Raji (cell line): ENCODE measurements around the gene UNK.

Experiments
- POLR2A ChIP-seq: IDR thresholded peaks from 2 replicates; pipeline ENCODE4 v1.6.1; 2011; ENCODE audit warnings: low read depth, low read length, control low read depth; ENCODE audit not compliant: insufficient read depth

Gene UNK

DNA sequence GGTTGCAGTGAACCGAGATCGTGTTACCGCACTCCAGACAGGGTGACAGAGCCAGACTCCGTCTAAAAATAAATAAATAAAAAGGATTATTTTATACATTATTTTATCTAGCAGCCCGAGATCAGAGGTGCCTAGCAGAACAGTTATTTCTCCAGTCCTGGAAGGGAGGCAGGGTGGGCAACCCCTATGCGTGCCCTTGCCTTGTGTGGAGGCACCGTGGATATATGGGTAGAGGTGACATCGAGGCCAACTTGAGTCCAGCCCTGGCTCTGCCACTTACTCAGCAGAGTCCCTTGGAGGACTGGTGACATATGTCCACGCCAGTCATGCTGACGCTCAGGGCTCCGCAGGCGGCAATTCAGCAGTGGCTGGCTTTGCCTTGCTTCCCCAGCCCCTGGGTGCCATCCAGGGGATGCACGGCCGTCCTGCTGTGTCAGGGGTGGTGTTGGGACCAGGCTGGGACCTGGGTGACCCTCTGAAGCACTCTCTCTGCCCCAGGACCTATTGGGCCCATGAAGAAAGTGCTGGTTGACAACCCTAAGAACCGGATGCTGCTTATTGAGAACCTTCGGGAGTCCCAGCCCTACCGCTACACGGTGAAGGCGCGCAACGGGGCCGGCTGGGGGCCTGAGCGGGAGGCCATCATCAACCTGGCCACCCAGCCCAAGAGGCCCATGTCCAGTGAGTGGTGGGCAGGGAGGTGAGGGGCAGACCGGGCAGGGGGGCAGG is 32.8 kb upstream of the UNK start:
- TF ChIP-seq POLR2A, result no peak

DNA sequence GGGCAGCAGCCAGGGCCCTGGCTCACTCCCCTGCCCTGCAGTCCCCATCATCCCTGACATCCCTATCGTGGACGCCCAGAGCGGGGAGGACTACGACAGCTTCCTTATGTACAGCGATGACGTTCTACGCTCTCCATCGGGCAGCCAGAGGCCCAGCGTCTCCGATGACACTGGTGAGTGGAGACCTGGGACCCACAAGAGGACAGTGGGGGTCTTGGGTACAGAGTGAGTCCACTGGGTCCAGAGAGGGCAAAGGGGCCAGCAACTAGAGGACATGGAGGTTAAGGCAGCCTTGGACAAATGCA is 32.2 kb upstream of the UNK start:
- TF ChIP-seq POLR2A, result no peak

DNA sequence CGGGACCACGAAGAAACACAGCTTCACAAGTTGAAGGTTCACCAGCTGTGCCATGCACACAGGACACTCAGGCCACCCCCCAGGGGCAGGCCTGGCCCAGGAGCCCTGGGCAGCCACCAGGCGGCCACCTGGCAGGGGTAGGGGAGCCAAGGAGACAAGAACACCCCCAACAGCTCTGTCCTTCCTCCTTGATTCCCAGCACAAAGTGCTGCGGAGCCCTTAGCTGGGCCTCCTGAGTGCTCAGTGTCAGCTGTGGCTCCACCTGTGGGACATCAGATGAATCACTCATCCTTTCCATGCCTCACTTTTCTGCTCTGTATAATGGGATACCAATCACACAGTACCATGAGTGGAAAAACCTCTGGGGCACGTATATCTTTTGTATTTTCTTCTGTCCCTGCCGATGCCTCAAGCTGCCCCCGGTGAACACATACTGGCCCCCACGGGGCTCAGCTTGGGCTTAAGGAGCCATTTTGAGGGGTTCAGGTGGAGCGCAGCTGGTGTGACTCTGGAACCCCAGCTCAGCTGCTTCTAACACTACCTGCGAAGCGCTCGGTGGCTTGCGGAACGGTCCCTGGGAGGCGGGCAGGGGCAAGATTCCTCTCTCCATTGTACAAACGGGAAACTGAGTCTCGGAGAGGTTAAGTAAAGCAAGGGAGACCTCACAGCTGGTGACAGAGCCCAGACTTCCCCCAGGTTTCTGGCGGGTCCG is 31.6 kb upstream of the UNK start:
- no peak for TF ChIP-seq POLR2A

- peak; percentile 45 for TF ChIP-seq POLR2A
These were observed 30.9 kb upstream of the UNK start for GRCh38 chr17:75753514-75754377.

DNA sequence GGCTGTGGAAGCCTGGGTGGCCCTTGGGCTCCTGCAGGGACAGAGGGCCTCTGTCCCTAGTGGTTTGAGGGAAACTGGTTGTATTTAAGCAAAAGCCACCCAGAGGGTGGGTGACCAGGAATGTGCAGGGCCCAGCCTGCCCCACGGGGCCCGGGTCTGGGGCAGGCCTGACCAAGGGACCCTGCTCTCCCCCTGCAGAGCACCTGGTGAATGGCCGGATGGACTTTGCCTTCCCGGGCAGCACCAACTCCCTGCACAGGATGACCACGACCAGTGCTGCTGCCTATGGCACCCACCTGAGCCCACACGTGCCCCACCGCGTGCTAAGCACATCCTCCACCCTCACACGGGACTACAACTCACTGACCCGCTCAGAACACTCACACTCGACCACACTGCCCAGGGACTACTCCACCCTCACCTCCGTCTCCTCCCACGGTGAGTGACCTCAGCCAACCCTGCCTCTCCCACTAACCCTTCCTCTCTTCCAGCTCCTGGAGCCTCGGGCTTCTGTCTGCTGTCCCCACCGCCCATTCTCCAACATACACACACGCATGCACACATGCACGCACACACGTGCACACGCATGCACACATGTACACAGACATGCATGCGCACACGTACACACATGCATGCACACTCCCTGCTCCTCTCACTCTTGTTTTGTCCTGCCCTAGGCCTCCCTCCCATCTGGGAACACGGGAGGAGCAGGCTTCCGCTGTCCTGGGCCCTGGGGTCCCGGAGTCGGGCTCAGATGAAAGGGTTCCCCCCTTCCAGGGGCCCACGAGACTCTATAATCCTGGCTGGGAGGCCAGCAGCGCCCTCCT is 30.0 kb upstream of the UNK start:
- peak; percentile 34; the same call in 1 of the 2 replicates for TF ChIP-seq POLR2A

DNA sequence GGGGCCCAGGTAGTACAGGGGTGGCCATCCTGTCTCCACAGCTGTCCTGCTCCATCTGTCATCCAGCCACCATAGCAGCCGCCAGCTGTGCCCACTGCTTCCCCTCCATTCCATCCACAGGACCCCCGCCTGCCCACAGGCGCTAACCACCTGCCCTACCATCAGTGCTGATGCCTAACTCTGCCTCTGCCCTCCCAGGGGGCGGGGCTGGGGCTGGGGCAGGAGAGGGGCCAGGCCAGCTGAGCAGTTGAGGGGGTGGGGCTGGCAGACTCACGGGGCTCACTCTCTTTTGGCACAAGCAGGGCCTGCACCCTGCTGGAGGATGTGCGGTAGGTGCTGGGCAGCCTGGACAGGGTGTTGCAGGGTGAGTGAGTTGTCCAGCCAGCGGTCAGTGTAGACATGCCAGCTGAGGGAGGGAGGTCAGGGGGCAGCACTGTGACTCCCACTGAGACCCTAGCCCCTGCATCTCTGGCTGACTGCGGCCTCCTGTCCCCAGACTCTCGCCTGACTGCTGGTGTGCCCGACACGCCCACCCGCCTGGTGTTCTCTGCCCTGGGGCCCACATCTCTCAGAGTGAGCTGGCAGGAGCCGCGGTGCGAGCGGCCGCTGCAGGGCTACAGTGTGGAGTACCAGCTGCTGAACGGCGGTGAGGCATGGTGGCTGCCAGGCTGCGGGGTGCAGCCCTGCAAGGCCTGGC is 29.3 kb upstream of the UNK start:
- no peak for TF ChIP-seq POLR2A

DNA sequence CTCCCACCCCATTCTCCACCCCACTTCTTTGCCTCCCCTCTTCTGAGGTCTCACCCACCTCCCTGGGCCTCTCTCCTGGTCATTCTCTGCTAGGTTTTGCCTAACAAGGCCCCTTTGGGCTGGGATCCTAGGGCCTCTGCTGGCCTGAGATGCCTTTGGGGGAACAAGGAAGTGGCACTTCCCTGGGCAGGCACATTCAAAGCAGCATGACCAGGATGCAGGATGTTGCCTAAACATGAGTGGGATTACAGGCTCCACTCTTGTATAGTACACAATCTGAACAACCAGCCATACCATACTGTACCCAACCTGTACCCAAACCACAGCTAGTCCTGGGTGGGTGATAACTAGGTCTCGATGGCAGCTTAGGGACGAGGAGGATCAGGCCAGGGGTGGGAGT is 28.6 kb upstream of the UNK start:
- TF ChIP-seq POLR2A, result no peak

DNA sequence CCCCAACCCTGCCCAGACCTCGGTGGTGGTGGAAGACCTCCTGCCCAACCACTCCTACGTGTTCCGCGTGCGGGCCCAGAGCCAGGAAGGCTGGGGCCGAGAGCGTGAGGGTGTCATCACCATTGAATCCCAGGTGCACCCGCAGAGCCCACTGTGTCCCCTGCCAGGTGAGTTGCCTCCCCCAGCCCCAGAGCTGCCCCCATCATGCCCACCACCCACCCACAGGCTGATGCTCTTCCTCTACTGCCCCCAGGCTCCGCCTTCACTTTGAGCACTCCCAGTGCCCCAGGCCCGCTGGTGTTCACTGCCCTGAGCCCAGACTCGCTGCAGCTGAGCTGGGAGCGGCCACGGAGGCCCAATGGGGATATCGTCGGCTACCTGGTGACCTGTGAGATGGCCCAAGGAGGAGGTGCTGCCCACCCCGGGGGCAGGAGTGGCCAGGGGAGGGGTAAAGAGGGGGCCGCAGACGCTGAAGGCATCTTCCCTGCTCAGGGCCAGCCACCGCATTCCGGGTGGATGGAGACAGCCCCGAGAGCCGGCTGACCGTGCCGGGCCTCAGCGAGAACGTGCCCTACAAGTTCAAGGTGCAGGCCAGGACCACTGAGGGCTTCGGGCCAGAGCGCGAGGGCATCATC is 28.0 kb upstream of the UNK start:
- TF ChIP-seq POLR2A, result no peak

DNA sequence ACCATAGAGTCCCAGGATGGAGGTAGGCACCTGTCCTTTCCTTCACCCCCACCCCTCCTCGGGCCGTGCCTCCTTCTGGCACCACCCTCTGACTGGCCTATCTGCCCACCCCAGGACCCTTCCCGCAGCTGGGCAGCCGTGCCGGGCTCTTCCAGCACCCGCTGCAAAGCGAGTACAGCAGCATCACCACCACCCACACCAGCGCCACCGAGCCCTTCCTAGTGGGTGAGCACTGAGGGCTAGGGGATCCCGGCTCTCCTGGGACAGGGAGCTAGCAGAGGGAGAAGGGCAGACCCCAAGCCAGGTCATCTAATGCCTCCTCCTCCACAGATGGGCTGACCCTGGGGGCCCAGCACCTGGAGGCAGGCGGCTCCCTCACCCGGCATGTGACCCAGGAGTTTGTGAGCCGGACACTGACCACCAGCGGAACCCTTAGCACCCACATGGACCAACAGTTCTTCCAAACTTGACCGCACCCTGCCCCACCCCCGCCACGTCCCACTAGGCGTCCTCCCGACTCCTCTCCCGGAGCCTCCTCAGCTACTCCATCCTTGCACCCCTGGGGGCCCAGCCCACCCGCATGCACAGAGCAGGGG is 27.4 kb upstream of the UNK start:
- TF ChIP-seq POLR2A, result no peak

- no peak for TF ChIP-seq POLR2A
These were observed 26.3 kb upstream of the UNK start for GRCh38 chr17:75758131-75758905.

DNA sequence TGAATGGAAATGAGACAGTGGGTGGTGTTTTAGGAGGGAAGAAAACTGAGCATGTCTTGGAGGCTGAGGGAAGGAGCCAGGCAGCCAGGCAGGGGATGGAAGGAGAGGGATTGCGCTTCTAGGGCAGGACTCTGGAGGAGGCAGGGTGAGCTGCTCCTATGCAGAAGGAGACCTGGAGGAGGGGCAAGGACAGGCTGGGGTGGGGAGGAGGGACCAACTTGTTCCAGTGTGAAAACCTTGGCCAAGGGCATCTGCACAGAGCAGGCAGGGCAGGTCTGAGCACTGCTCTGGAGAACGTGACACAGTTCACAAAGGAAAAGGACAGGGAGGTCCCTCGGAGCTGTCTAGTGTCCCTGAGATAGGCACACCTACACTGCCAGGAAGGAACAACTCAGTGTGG is 25.1 kb upstream of the UNK start:
- no peak for TF ChIP-seq POLR2A

GRCh38 chr17:75762513-75763268 is 21.9 kb upstream of the UNK start:
- no peak for TF ChIP-seq POLR2A

DNA sequence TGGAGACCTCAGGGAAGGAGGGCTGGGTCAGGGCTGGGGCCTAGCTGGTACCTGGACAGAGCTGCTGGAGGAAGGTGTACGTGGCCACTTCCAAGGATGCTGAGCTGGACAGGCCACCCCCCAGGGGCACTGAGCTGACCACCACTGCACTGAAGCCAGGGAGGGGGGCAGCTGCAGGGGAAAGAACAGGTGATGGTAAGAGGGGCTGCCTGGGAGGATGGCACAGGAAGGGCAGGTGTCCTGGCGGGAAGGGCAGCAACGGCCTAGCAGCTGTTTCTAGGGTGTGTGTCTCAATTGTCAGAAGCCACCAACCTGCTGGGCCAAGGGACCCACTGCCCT is 21.4 kb upstream of the UNK start:
- TF ChIP-seq POLR2A, result no peak
